ENCODE data around the gene KCTD13. TPM values are rescaled to one million over a fixed set of nuclear protein-coding genes. Genes with fewer than 3 reads are reported as not detected.
A peak's percentile ranks its signal among the peaks of the same experiment; 100 is the strongest.

The KCTD13 gene
- total RNA-seq, 2 experiments from 2014 or later: 40.0 to 43.8 TPM

DNA sequence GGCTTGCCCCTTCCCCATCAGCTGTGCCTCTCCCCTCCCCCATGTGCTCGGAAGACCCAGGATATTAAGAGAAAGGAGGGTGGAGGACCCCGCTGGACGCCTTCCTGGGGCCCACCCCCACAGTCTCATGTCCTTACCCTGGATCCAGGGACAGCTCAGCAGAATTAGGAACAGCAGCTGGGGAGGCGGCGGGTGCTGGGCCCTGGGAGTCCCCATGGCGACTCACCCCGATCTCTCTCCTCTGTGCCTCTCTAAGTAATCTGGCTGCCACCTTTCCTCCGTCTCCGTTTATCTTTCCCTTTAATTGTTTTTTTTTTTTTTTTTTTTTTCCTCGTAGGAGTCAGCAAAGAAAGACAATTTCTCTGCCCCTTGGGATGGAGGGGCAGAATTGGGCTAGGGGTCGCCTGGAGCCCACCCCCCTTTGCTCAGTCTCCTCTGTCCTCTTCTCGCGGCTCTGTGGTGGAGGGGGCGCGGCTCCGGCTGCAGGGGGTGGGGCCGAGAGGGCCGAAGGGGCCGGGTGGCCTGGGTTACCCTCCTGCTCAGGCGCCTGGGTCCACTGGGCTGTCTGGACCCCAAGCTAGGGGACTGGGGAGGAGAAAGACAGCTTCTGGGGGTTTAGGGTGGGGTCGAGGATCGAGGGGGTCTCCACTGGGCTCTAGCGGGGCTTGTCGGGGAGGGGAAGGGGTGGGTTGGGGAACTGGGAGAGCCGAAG, 27.1 kb downstream of the KCTD13 start:
- CTCF ChIA-PET: interaction anchor here (1.3 to 1.4 kb wide), 2 partner anchors 51 to 63 kb away, joined by 3 to 5 read pairs; partner anchors contain the start of gene TMEM219
- no peak overlapping the region for H3K4me3 Mint-ChIP-seq
- H3K27me3 Mint-ChIP-seq: peaks cover 32% of the 10 kb centered on the region
- Histone ChIP-seq H3K4me1 (ENCODE audit: insufficient read depth, low read length) (peaks cover 22% of the 10 kb centered on the region), H3K4me3 (ENCODE audit: low read length) (no peak overlapping the region), H3K27me3 (ENCODE audit: control insufficient read depth in 1 of 2, insufficient read depth in 2 of 2, low read length in 2 of 2) (peaks cover 28 to 29% of the 10 kb centered on the region in 2 experiments), H3K36me3 (ENCODE audit: insufficient read depth, low read length) (no peaks in the 10 kb centered on the region), H3K9me3 (ENCODE audit: control insufficient read depth in 1 of 2, insufficient read depth in 1 of 2, low read length in 2 of 2) (peaks cover 0 to 23% of the 10 kb centered on the region in 2 experiments), H3K27ac (ENCODE audit: low read depth in 1 of 2, low read length in 2 of 2) (no peak overlapping the region)
- no peaks in the 10 kb centered on the region for H3K9me3 Mint-ChIP-seq
- ATAC-seq (ENCODE audit: poor library complexity): no peak
- TF ChIP-seq, protein P1, sequence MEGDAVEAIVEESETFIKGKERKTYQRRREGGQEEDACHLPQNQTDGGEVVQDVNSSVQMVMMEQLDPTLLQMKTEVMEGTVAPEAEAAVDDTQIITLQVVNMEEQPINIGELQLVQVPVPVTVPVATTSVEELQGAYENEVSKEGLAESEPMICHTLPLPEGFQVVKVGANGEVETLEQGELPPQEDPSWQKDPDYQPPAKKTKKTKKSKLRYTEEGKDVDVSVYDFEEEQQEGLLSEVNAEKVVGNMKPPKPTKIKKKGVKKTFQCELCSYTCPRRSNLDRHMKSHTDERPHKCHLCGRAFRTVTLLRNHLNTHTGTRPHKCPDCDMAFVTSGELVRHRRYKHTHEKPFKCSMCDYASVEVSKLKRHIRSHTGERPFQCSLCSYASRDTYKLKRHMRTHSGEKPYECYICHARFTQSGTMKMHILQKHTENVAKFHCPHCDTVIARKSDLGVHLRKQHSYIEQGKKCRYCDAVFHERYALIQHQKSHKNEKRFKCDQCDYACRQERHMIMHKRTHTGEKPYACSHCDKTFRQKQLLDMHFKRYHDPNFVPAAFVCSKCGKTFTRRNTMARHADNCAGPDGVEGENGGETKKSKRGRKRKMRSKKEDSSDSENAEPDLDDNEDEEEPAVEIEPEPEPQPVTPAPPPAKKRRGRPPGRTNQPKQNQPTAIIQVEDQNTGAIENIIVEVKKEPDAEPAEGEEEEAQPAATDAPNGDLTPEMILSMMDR (IDR thresholded peaks at IDR 0.05): no peak
- intact Hi-C loops (cut with DNase I, micrococcal nuclease): no loop called here
- POLR2A ChIA-PET: interaction anchor here (0.9 to 2.2 kb wide), 7 partner anchors 27 to 109 kb away, joined by 3 to 18 read pairs (median 4); partner anchors contain the start of genes CDIPT, HIRIP3, KCTD13 and KIF22
- no peak overlapping the region for H3K27ac Mint-ChIP-seq
- H3K4me1 Mint-ChIP-seq (ENCODE audit: low read depth): peaks cover 4% of the 10 kb centered on the region
- DNase-seq: no peak
- H3K36me3 Mint-ChIP-seq (ENCODE audit: low read depth): no peaks in the 10 kb centered on the region

DNA sequence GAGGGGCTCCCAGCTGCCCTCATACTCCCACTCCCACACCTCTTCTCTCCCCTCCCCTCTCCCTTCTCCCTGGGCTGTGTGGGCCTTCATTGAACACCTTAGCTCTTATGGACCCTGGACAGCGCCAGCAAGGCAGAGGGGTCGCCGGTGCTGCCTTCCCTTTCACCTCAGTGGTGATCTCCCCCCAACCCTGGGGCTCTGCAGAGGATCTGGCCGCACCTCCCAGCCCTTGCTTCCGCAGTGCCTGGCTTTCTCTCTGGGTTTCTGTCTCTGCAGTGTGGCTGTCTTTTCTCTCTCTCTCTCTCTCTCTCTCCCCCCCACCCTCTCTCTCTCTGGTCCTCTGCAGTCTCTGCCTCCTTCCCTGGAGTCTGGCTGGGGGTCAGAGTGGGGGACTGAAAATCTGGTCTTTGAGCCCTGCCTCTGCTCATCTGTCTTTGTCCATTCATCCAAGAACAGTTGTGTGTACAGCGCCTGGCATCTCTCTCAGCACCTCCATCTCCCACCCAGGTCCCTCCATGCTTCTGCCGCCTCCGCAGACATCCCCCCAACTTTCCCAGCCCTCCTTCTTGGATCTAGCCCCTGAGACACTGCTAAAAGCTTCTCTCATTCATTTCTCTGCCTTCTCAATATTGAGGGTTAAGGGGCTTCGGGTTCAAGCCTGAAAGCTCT, 27.8 kb downstream of the KCTD13 start:
- Histone ChIP-seq H3K4me3 (ENCODE audit: low read length) (no peak overlapping the region), H3K9me3 (ENCODE audit: control insufficient read depth in 1 of 2, insufficient read depth in 1 of 2, low read length in 2 of 2) (peaks cover 0 to 23% of the 10 kb centered on the region in 2 experiments), H3K27me3 (ENCODE audit: control insufficient read depth in 1 of 2, insufficient read depth in 2 of 2, low read length in 2 of 2) (peaks cover 28 to 29% of the 10 kb centered on the region in 2 experiments), H3K4me1 (ENCODE audit: insufficient read depth, low read length) (peaks cover 22% of the 10 kb centered on the region), H3K27ac (ENCODE audit: low read depth in 1 of 2, low read length in 2 of 2) (no peak overlapping the region), H3K36me3 (ENCODE audit: insufficient read depth, low read length) (no peaks in the 10 kb centered on the region)
- DNase-seq (no peak), ATAC-seq (ENCODE audit: poor library complexity) (no peak)
- no peaks in the 10 kb centered on the region for H3K9me3 Mint-ChIP-seq
- intact Hi-C loops (cut with DNase I, micrococcal nuclease): no loop called here
- H3K4me1 Mint-ChIP-seq (ENCODE audit: low read depth): no peaks in the 10 kb centered on the region
- ChIA-PET POLR2A (no interaction called here), CTCF (no interaction called here)
- peak overlapping the region; percentile 62 for H3K4me3 Mint-ChIP-seq
- no peak overlapping the region for H3K27ac Mint-ChIP-seq
- no peaks in the 10 kb centered on the region for H3K36me3 Mint-ChIP-seq (ENCODE audit: low read depth)
- peaks cover 32% of the 10 kb centered on the region for H3K27me3 Mint-ChIP-seq
- TF ChIP-seq, protein P1 (IDR thresholded peaks at IDR 0.05): no peak

DNA sequence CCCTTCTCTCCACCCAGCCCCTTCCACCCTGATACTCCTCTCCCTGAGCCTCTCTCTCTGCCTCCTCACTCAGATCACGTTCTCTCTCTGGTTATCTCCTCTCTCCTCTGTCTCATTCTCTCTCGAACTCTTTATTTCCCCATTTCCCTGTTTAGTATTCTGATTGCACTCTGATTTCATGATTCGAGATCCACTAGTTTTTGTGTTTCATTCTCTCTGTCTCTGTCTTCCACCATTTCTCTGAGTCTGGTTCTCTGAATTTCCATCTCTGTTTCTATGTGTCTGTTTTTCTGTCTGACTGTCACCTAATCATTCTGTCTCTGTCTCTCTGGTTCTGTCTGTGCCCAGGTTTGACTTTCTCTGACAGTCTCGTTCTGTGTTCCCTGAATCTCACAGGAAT, 28.7 kb downstream of the KCTD13 start:
- no peak overlapping the region for H3K4me3 Mint-ChIP-seq

More for the DNA sequence above, 28.7 kb downstream of the KCTD13 start:
- Mint-ChIP-seq H3K27me3 (peaks cover 32% of the 10 kb centered on the region), H3K4me1 (ENCODE audit: low read depth) (no peaks in the 10 kb centered on the region), H3K36me3 (ENCODE audit: low read depth) (no peaks in the 10 kb centered on the region), H3K9me3 (no peaks in the 10 kb centered on the region), H3K27ac (no peak overlapping the region)
- Histone ChIP-seq H3K4me1 (ENCODE audit: insufficient read depth, low read length) (peaks cover 22% of the 10 kb centered on the region), H3K36me3 (ENCODE audit: insufficient read depth, low read length) (no peaks in the 10 kb centered on the region), H3K27ac (ENCODE audit: low read depth in 1 of 2, low read length in 2 of 2) (no peak overlapping the region), H3K9me3 (ENCODE audit: control insufficient read depth in 1 of 2, insufficient read depth in 1 of 2, low read length in 2 of 2) (peaks cover 0 to 23% of the 10 kb centered on the region in 2 experiments), H3K4me3 (ENCODE audit: low read length) (no peak overlapping the region), H3K27me3 (ENCODE audit: control insufficient read depth in 1 of 2, insufficient read depth in 2 of 2, low read length in 2 of 2) (peaks cover 28 to 29% of the 10 kb centered on the region in 2 experiments)
- ChIA-PET POLR2A (no interaction called here), CTCF (no interaction called here)
- intact Hi-C loops (cut with DNase I, micrococcal nuclease): no loop called here
- TF ChIP-seq, protein P1 (IDR thresholded peaks at IDR 0.05): no peak
- no peak for ATAC-seq (ENCODE audit: poor library complexity)
- DNase-seq: no peak
